Tibial artery (tissue), 4 donors: ENCODE measurements around the gene ME1.

Experiments
- DNase-seq, 2 donors: peaks; one replicate each; pipeline ENCODE4 v3.0.0-alpha.2; 2019
- H3K27ac ChIP-seq, 2 donors: fragments of 200-600 bp; sonication (generic) in 1 of 2; 1 replicate in 1 of 2; 2 replicates in 1 of 2; pipeline ENCODE4 v1.5.1; 2018 to 2019; ENCODE audit warnings: mild to moderate bottlenecking in 1 of 2
- H3K27me3 ChIP-seq, 2 donors: fragments of 200-600 bp; sonication (generic) in 1 of 2; one replicate each; pipeline versions ENCODE4 v1.5.1 to v1.6.0; 2016 to 2019
- H3K36me3 ChIP-seq, 3 donors: fragments of 200-600 bp; sonication (generic) in 2 of 3; one replicate each; pipeline ENCODE4 v1.5.1; 2016 to 2019; ENCODE audit warnings: mild to moderate bottlenecking in 2 of 3
- H3K4me1 ChIP-seq, 4 donors: fragments of 200-600 bp; sonication (generic) in 2 of 4; 1 replicate in 3 of 4; 2 replicates in 1 of 4; pipeline ENCODE4 v1.5.1; 2016 to 2019
- H3K4me3 ChIP-seq, 2 donors: fragments of 200-600 bp; sonication (generic) in 1 of 2; 1 replicate in 1 of 2; 2 replicates in 1 of 2; pipeline ENCODE4 v1.5.1; 2018 to 2019; ENCODE audit warnings: mild to moderate bottlenecking in 2 of 2
- H3K9me3 ChIP-seq, 3 donors: fragments of 200-600 bp; sonication (generic) in 1 of 3; one replicate each; pipeline ENCODE4 v1.5.1; 2016 to 2019
- intact Hi-C: fragments of 100-400 bp; cut with DNase I; formaldehyde crosslinking; loops from one replicate; pipeline ENCODE4 v1.15.0; 2023; ENCODE audit warnings: low total_unique reads
- TF ChIP-seq, protein P1 (sequence below), 2 experiments: fragments of 200-600 bp in 1 of 2; fragments of 450-650 bp in 1 of 2; IDR thresholded peaks; one replicate each; pipeline ENCODE4 v1.5.1; 2017 to 2019; ENCODE audit warnings: antibody characterized with exemption in 2 of 2, mild to moderate bottlenecking in 1 of 2, moderate library complexity in 1 of 2

The ME1 gene

DNA sequence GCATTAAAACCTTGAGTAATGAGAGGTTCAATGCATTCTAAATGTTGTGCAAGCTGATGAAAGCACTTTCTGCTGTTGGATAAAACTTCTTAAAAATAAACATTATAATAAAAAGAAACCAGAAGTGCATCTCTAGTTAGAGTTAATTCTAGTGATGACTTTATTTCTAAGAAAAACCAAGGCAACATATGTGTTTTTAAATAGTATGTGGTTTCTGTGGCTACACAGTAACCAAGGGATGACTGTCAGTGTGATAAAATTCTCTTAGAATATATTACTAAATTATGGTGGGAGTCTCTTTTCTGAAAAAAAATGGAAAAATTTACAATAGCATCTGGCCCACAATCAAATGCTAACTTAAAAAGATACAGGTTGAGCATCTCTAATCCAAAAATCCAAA is 117.0 kb downstream of the ME1 start:
- Histone ChIP-seq H3K36me3 (no peaks in the 10 kb centered on the region), H3K27ac (no peak overlapping the region), H3K4me3 (no peak overlapping the region), H3K9me3 (no peaks in the 10 kb centered on the region), H3K27me3 (no peaks in the 10 kb centered on the region), H3K4me1 (no peaks in the 10 kb centered on the region)
- intact Hi-C loops, result no loop called here
- TF ChIP-seq, protein P1, sequence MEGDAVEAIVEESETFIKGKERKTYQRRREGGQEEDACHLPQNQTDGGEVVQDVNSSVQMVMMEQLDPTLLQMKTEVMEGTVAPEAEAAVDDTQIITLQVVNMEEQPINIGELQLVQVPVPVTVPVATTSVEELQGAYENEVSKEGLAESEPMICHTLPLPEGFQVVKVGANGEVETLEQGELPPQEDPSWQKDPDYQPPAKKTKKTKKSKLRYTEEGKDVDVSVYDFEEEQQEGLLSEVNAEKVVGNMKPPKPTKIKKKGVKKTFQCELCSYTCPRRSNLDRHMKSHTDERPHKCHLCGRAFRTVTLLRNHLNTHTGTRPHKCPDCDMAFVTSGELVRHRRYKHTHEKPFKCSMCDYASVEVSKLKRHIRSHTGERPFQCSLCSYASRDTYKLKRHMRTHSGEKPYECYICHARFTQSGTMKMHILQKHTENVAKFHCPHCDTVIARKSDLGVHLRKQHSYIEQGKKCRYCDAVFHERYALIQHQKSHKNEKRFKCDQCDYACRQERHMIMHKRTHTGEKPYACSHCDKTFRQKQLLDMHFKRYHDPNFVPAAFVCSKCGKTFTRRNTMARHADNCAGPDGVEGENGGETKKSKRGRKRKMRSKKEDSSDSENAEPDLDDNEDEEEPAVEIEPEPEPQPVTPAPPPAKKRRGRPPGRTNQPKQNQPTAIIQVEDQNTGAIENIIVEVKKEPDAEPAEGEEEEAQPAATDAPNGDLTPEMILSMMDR (IDR thresholded peaks at IDR 0.05), result no peak
- no peak for DNase-seq

DNA sequence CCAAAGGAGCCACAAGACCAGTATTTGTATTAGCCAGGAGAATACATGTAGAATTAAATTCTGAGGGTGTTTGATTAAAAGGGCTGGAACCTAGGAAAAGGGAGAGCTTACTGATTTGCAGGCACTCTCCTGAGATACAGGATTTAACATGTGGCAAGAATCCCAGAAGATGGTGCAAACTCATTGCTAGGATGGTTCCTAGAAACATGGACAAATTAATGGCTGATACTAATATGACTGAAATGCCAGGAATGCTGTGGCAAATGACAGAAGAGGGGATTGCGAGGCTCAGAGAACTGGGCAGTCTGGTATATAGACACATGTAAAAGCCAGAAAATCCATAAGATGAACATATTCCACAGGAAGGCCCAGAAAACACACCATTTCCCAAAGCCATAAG is 119.6 kb downstream of the ME1 start:
- Histone ChIP-seq H3K4me1 (no peaks in the 10 kb centered on the region), H3K9me3 (no peaks in the 10 kb centered on the region), H3K27ac (no peak overlapping the region), H3K36me3 (peaks cover 0 to 5% (median 0%) of the 10 kb centered on the region in 3 donors), H3K4me3 (no peak overlapping the region), H3K27me3 (no peaks in the 10 kb centered on the region)
- intact Hi-C loops, result no loop called here
- TF ChIP-seq, protein P1 (IDR thresholded peaks at IDR 0.05), result no peak
- DNase-seq, result no peak

DNA sequence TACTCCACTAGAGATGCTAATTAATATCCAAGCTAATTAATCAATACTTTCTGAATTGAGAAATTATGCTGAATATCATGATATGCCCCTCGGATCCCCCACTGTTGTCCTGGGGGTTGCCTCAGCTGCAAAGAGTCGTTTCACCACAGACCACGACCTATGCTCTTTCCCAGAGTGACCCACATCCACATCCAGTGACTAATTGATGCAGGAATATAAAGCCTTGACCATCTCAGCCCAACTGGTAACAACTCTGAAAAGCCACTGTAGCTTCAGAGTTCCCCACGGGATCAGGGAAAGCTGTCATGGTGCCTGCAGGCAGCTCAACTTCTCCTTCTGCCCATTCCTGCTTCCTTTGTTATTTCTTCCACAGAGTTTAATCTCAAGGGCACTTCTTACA is 120.8 kb downstream of the ME1 start:
- TF ChIP-seq, protein P1 (IDR thresholded peaks at IDR 0.05), result no peak
- intact Hi-C loops, result no loop called here

DNA sequence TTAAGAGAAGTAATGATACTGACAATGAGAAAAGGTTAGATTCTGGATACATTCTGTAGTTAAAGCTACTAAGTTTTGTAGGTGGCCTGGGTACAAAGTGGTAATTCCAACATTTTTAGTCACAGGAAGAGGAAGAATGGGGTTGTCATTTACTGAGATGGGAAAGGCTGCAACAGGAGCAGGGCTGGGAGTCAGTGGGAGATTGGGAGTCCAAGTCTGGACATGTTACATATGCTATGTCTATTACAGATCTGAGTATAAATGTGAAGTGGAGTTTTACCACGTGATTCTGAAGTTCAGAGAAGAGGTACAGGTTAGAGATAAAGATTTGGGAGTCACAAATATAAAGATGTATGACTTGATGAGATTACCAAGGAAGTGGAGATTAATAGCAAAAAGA is 121.5 kb downstream of the ME1 start:
- Histone ChIP-seq H3K4me1 (no peaks in the 10 kb centered on the region), H3K4me3 (no peak overlapping the region), H3K27me3 (no peaks in the 10 kb centered on the region), H3K27ac (no peak overlapping the region), H3K36me3 (peaks cover 0 to 5% (median 0%) of the 10 kb centered on the region in 3 donors), H3K9me3 (no peaks in the 10 kb centered on the region)
- DNase-seq, result no peak
- intact Hi-C loops, result no loop called here
- TF ChIP-seq, protein P1 (IDR thresholded peaks at IDR 0.05), result no peak

More for the DNA sequence above, 120.8 kb downstream of the ME1 start:
- no peak for DNase-seq
- Histone ChIP-seq H3K36me3 (peaks cover 0 to 5% (median 0%) of the 10 kb centered on the region in 3 donors), H3K9me3 (no peaks in the 10 kb centered on the region), H3K4me1 (no peaks in the 10 kb centered on the region), H3K4me3 (no peak overlapping the region), H3K27me3 (no peaks in the 10 kb centered on the region), H3K27ac (no peak overlapping the region)

DNA sequence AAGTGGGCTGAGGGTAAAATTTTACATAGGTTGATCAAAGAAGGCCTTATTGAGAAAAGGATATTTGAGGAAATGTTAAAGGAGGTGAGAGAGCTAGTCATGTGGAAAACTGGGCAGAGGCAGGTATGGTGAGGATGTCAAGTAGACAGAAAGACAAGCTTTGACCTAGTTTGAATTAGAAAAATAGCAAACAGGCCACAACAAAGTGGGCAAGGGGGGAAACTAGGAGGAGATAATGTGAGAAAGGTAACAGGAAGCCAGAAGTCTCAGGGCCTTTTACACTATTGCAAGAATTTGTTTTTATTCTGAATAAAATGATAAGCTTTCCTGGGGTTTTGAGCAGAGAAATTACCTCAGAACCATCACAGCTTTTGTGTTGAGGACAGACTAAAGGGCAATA is 122.0 kb downstream of the ME1 start:
- H3K27me3 ChIP-seq, result no peaks in the 10 kb centered on the region
- H3K36me3 ChIP-seq, result peaks cover 0 to 5% (median 0%) of the 10 kb centered on the region in 3 donors
- TF ChIP-seq, protein P1 (IDR thresholded peaks at IDR 0.05), result no peak
- no peak overlapping the region for H3K4me3 ChIP-seq
- no peaks in the 10 kb centered on the region for H3K4me1 ChIP-seq
- intact Hi-C loops, result no loop called here
- DNase-seq, result no peak
- H3K9me3 ChIP-seq, result no peaks in the 10 kb centered on the region
- no peak overlapping the region for H3K27ac ChIP-seq

DNA sequence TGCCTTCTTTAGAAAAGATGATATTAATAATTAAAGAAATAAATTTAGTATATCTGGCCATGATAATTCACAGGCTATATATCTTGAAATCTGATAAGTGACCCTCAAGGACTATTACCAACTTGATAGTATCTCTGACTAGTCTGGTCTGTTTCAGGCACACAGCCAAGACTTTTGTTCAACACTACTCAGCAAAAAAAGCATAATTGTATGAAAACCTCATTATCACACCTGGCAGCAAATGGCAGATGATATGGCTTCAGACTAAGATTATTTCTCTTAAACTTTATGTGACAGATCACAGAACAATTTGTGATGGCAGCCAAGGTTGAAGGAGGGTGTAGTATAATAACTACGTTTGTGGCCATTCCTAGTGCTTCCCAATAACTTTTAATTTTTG is 123.0 kb downstream of the ME1 start:
- intact Hi-C loops, result no loop called here
- no peaks in the 10 kb centered on the region for H3K4me1 ChIP-seq
- H3K4me3 ChIP-seq, result no peak overlapping the region
- TF ChIP-seq, protein P1 (IDR thresholded peaks at IDR 0.05), result no peak
- H3K27me3 ChIP-seq, result no peaks in the 10 kb centered on the region
- no peak for DNase-seq
- H3K27ac ChIP-seq, result no peak overlapping the region
- peaks cover 0 to 5% (median 0%) of the 10 kb centered on the region in 3 donors for H3K36me3 ChIP-seq
- H3K9me3 ChIP-seq, result no peaks in the 10 kb centered on the region
